PC-9 (cell line): Measurements from ENCODE around the gene FAF1. TPM values are rescaled to one million over a fixed set of nuclear protein-coding genes. Genes with fewer than 3 reads are reported as not detected.

Experiments used
- BruUV-seq: library from RNA; stranded (reverse); fragments of 400-500 nt; replicated peaks from 2 replicates; lab custom pipeline; 2021; lab: Mats Ljungman, UMichigan
- CTCF ChIA-PET: fragments of 300-600 bp; sonication (Branson Sonifier 250); formaldehyde crosslinking; loops from one replicate; lab custom pipeline; 2022; ENCODE audit warnings: antibody characterized with exemption; lab: Charles Lee
- POLR2A ChIA-PET: fragments of 300-600 bp; sonication (Branson Sonifier 250); formaldehyde crosslinking; loops from one replicate; lab custom pipeline; 2022; ENCODE audit warnings: antibody characterized with exemption; ENCODE audit not compliant: unreplicated experiment; lab: Charles Lee
- DNase-seq, 2 experiments: peaks; one replicate each; pipeline versions ENCODE4 v3.0.0 to v3.0.0-alpha.2; 2015 to 2022; ENCODE audit warnings: mixed read lengths in 1 of 2
- H2AFZ ChIP-seq: fragments of 200-600 bp; sonication (generic); 2 replicates; pipeline ENCODE4 v1.8.1; 2017; ENCODE audit warnings: antibody characterized with exemption
- H3F3A ChIP-seq: fragments of 200-600 bp; sonication (generic); 2 replicates; pipeline ENCODE4 v1.8.1; 2017; ENCODE audit warnings: antibody characterized with exemption, mild to moderate bottlenecking, low read depth; ENCODE audit not compliant: insufficient read depth
- H3K27ac ChIP-seq: fragments of 200-600 bp; sonication (generic); 2 replicates; pipeline ENCODE4 v1.6.1; 2016; ENCODE audit warnings: mixed run types
- H3K27me3 ChIP-seq: fragments of 200-600 bp; sonication (generic); 2 replicates; pipeline ENCODE4 v1.6.1; 2016; ENCODE audit warnings: low read depth, mixed run types; ENCODE audit not compliant: insufficient read depth
- H3K36me3 ChIP-seq: fragments of 200-600 bp; sonication (generic); 2 replicates; pipeline ENCODE4 v1.6.1; 2016; ENCODE audit warnings: low read depth, mixed run types
- H3K4me1 ChIP-seq: fragments of 200-600 bp; sonication (generic); replicated peaks from 2 replicates; pipeline ENCODE4 v1.6.1; 2016; ENCODE audit warnings: mixed run types; ENCODE audit not compliant: insufficient read depth
- H3K4me2 ChIP-seq: fragments of 200-600 bp; sonication (generic); 2 replicates; pipeline ENCODE4 v1.6.1; 2017; ENCODE audit warnings: mixed run types
- H3K4me3 ChIP-seq: fragments of 200-600 bp; sonication (generic); 2 replicates; pipeline ENCODE4 v1.6.1; 2016; ENCODE audit warnings: mixed run types
- H3K79me2 ChIP-seq: fragments of 200-600 bp; sonication (generic); 2 replicates; pipeline ENCODE4 v1.6.1; 2017; ENCODE audit warnings: low read depth, mixed run types
- H3K9me2 ChIP-seq: fragments of 200-600 bp; sonication (generic); 2 replicates; pipeline ENCODE4 v1.8.1; 2017; ENCODE audit warnings: mild to moderate bottlenecking; ENCODE audit not compliant: insufficient read depth
- H3K9me3 ChIP-seq: fragments of 200-600 bp; sonication (generic); 2 replicates; pipeline ENCODE4 v1.8.1; 2016; ENCODE audit warnings: low read depth; ENCODE audit not compliant: insufficient read depth
- H4K20me1 ChIP-seq: fragments of 200-600 bp; sonication (generic); 2 replicates; pipeline ENCODE4 v1.8.1; 2017; ENCODE audit not compliant: insufficient read depth
- EZH2 ChIP-seq: fragments of 200-600 bp; sonication (generic); IDR thresholded peaks from 2 replicates; pipeline ENCODE4 v1.8.0; 2017; ENCODE audit warnings: antibody characterized with exemption, low read depth
- intact Hi-C: fragments of 100-400 bp; cut with micrococcal nuclease; formaldehyde crosslinking; loops from one replicate; pipeline ENCODE4 v1.10.0; 2022; ENCODE audit not compliant: unreplicated experiment
- total RNA-seq: library from RNA; stranded (reverse); gene quantifications from 2 replicates; pipeline ENCODE4 v1.2.3, GENCODE V29; 2021
- TF ChIP-seq, protein P1 (sequence below): fragments of 200-600 bp; sonication (generic); conservative IDR thresholded peaks from 2 replicates; pipeline ENCODE4 v1.6.1; 2017; ENCODE audit warnings: mixed run types, antibody characterized with exemption, mild to moderate bottlenecking, moderate library complexity

The FAF1 gene
- total RNA-seq, 1 experiment from 2014 or later = 105 TPM

DNA sequence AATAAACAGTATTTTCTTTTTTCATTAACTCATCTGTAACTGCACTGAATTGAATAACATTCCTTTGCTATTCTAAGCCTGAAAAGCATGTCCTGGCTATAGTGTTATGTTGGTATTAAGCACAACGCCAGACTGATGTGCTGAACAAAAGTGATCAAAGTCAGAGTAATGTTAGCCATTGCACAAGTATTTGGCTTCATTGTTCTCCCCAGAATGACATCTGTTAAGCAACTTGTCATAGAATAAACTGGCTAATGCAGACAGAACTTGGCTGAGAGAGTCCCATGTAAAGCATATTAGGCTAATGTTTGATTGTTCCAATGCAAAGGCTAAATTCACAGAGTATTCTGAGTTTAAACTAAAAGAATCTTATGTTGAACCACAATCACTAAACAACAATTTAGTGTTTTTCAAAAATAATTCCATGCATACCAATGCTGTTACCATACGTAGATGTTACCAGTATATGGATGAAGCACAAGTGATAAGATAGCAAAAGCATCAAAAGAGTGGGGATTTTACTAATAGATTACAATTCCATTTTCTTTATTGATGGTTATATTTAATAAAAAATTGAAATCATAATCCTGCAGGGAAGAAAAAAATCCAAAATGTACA, 301.5 kb downstream of the FAF1 start:
- TF ChIP-seq EZH2 = no peak
- TF ChIP-seq, protein P1, sequence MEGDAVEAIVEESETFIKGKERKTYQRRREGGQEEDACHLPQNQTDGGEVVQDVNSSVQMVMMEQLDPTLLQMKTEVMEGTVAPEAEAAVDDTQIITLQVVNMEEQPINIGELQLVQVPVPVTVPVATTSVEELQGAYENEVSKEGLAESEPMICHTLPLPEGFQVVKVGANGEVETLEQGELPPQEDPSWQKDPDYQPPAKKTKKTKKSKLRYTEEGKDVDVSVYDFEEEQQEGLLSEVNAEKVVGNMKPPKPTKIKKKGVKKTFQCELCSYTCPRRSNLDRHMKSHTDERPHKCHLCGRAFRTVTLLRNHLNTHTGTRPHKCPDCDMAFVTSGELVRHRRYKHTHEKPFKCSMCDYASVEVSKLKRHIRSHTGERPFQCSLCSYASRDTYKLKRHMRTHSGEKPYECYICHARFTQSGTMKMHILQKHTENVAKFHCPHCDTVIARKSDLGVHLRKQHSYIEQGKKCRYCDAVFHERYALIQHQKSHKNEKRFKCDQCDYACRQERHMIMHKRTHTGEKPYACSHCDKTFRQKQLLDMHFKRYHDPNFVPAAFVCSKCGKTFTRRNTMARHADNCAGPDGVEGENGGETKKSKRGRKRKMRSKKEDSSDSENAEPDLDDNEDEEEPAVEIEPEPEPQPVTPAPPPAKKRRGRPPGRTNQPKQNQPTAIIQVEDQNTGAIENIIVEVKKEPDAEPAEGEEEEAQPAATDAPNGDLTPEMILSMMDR = no peak
- Histone ChIP-seq H3K27ac (no peak overlapping the region), H3F3A (no peaks in the 10 kb centered on the region), H3K4me2 (no peak overlapping the region), H3K27me3 (no peaks in the 10 kb centered on the region), H3K4me1 (no peaks in the 10 kb centered on the region), H2AFZ (no peak overlapping the region), H3K36me3 (peaks cover 8% of the 10 kb centered on the region; the same call in 1 of the 2 replicates), H3K4me3 (no peak overlapping the region), H4K20me1 (no peaks in the 10 kb centered on the region), H3K9me3 (no peaks in the 10 kb centered on the region), H3K79me2 (no peaks in the 10 kb centered on the region), H3K9me2 (no peaks in the 10 kb centered on the region)
- ChIA-PET CTCF (interaction anchor here (0.7 kb wide), 1 partner anchor 1703 kb away, joined by 12 read pairs; no protein-coding TSS in a partner anchor), POLR2A (no interaction called here)
- intact Hi-C loops = loop anchor here (1.0 kb wide), 1 partner anchor 45 kb away; no protein-coding TSS in a partner anchor
- DNase-seq = no peak
- no TSS peak for BruUV-seq

DNA sequence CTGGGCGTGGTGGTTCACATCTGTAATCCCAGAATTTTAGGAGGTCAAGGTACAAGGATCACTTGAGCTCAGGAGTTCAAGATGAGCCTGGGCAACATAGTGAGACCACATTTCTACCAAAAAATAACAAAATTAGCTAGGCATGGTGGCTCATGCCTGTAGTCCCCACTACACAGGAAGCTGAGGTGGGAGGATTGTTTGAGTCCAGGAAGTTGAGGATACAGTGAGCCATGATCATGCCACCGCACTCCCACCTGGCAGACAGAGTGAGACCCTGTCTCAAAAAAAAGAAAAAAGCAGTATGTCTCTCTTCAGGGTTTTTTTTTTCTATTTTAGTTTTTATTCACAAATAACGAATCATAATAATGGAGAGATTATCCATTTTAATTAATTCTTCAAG, 303.1 kb downstream of the FAF1 start:
- TF ChIP-seq, protein P1 = no peak
- no peak for TF ChIP-seq EZH2
- Histone ChIP-seq H3K9me2 (no peaks in the 10 kb centered on the region), H3K9me3 (no peaks in the 10 kb centered on the region), H3K27ac (no peak overlapping the region), H2AFZ (no peak overlapping the region), H3K4me3 (no peak overlapping the region), H3K4me1 (no peaks in the 10 kb centered on the region), H3F3A (no peaks in the 10 kb centered on the region), H3K36me3 (peaks cover 8% of the 10 kb centered on the region; the same call in 1 of the 2 replicates), H4K20me1 (no peaks in the 10 kb centered on the region), H3K79me2 (no peaks in the 10 kb centered on the region), H3K4me2 (no peak overlapping the region), H3K27me3 (no peaks in the 10 kb centered on the region)
- no peak for DNase-seq
- CTCF ChIA-PET = no interaction called here
- intact Hi-C loops = no loop called here
- POLR2A ChIA-PET = no interaction called here
- BruUV-seq = no TSS peak

DNA sequence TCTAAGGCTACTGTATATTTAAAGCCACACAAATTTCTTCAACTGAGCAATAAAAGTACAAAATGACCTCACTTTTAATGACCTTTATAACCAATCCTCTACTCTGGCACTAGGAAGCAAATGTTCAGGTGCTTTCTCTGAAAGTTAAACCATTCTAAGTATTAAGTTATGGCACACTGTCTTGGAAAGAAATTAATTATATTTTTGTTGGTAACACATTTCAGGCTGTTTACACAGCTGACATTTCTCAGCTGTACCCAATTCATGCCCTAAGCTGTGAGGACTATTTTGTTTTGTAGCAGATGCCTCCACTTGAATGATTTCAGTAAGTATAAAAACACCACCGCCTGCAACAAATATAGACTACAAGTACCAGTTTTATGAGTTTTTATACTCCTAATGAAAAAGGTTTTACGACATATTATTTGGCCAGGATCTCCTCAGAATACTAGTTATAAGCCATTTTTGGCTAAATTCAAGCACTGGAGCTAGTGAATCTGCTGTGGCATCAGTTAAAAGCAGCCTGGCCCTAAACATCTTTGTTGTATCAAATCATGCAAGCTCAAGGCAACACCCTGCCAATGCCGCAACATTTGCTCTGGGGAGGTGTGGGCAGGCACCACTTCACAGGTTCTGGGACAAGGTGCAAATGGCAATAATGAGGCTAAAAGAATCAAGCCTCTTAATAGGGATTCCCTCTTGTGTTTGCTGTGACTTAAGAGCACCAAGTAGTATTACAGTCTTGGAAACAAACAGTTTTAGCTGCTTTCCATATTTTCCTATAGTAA, 308.4 kb downstream of the FAF1 start:
- Histone ChIP-seq H3K4me2 (no peak overlapping the region), H3K79me2 (no peaks in the 10 kb centered on the region), H3K9me3 (no peaks in the 10 kb centered on the region), H4K20me1 (no peaks in the 10 kb centered on the region), H2AFZ (no peak overlapping the region), H3K27me3 (no peaks in the 10 kb centered on the region), H3K4me3 (no peak overlapping the region), H3K9me2 (no peaks in the 10 kb centered on the region), H3K4me1 (no peaks in the 10 kb centered on the region), H3F3A (no peaks in the 10 kb centered on the region), H3K27ac (no peak overlapping the region), H3K36me3 (peaks cover 8% of the 10 kb centered on the region; the same call in 1 of the 2 replicates)
- no TSS peak for BruUV-seq
- POLR2A ChIA-PET = no interaction called here
- TF ChIP-seq EZH2 = no peak
- TF ChIP-seq, protein P1 = no peak
- DNase-seq = no peak
- intact Hi-C loops = no loop called here
- CTCF ChIA-PET = no interaction called here
